Common myeloid progenitor, CD34-positive (primary cell): ENCODE results near the gene ZNF397.

ENCODE experiments used
- CTCF ChIA-PET: fragments of 350-600 bp; sonication (Branson Sonifier 250); formaldehyde crosslinking; loops from one replicate; lab custom pipeline; 2021; ENCODE audit warnings: antibody characterized with exemption; lab: Charles Lee
- POLR2A ChIA-PET: fragments of 350-600 bp; sonication (Branson Sonifier 250); formaldehyde crosslinking; loops from one replicate; lab custom pipeline; 2021; ENCODE audit warnings: antibody characterized with exemption; lab: Charles Lee
- DNase-seq, 3 donors: peaks; one replicate each; pipeline versions ENCODE4 v3.0.0 to v3.0.0-alpha.2; 2013
- H3K27ac ChIP-seq, 2 experiments: 1 replicate in 1 of 2; 2 replicates in 1 of 2; pipeline ENCODE4 v1.7.0; 2013; ENCODE audit warnings: inconsistent platforms in 2 of 2, low read length in 2 of 2, mild to moderate bottlenecking in 2 of 2, low read depth in 1 of 2, moderate library complexity in 1 of 2; ENCODE audit not compliant: severe bottlenecking in 2 of 2, insufficient read depth in 1 of 2, poor library complexity in 1 of 2
- H3K27me3 ChIP-seq, 5 experiments: replicated peaks in 2 of 5; 1 replicate in 3 of 5; 2 replicates in 2 of 5; pipeline versions ENCODE4 v1.6.1 to v1.7.0; 2013; ENCODE audit warnings: low read length in 4 of 5, mild to moderate bottlenecking in 2 of 5, moderate library complexity in 2 of 5, inconsistent platforms in 1 of 5; ENCODE audit not compliant: insufficient read depth in 5 of 5, control insufficient read depth in 4 of 5
- H3K36me3 ChIP-seq, 4 experiments: 1 replicate in 2 of 4; 2 replicates in 2 of 4; pipeline versions ENCODE4 v1.6.1 to v1.7.0; 2013; ENCODE audit warnings: low read length in 3 of 4, control low read depth in 1 of 4, mild to moderate bottlenecking in 1 of 4; ENCODE audit not compliant: control insufficient read depth in 4 of 4, insufficient read depth in 4 of 4
- H3K4me1 ChIP-seq, 4 experiments: 1 replicate in 3 of 4; 2 replicates in 1 of 4; pipeline versions ENCODE4 v1.6.1 to v1.7.1; 2013; ENCODE audit warnings: low read length in 3 of 4, mild to moderate bottlenecking in 3 of 4, control low read depth in 1 of 4, inconsistent platforms in 1 of 4, moderate library complexity in 1 of 4; ENCODE audit not compliant: control insufficient read depth in 4 of 4, insufficient read depth in 4 of 4; ENCODE audit errors: control extremely low read depth in 1 of 4
- H3K4me3 ChIP-seq, 7 experiments: 1 replicate in 4 of 7; 2 replicates in 3 of 7; pipeline versions ENCODE4 v1.5.1 to v1.7.0; 2013; ENCODE audit warnings: mild to moderate bottlenecking in 7 of 7, low read length in 6 of 7, moderate library complexity in 6 of 7, inconsistent platforms in 2 of 7, low read depth in 2 of 7, control low read depth in 1 of 7; ENCODE audit not compliant: insufficient read depth in 4 of 7, control insufficient read depth in 1 of 7; ENCODE audit errors: extremely low read depth in 1 of 7
- H3K9me3 ChIP-seq, 5 experiments: 1 replicate in 4 of 5; 2 replicates in 1 of 5; pipeline versions ENCODE4 v1.6.1 to v1.7.1; 2013; ENCODE audit warnings: low read length in 4 of 5, mild to moderate bottlenecking in 2 of 5, inconsistent platforms in 1 of 5, low read depth in 1 of 5, moderate library complexity in 1 of 5; ENCODE audit not compliant: control insufficient read depth in 4 of 5, insufficient read depth in 2 of 5; ENCODE audit errors: control extremely low read depth in 1 of 5
- WGBS: methylation state at CpG from one replicate; pipeline ENCODE4 v1.1.5; 2013; ENCODE audit not compliant: insufficient coverage; 5-methylcytosine and 5-hydroxymethylcytosine counted together

Gene ZNF397

GRCh38 chr18:35223797-35224196, 17.0 kb upstream of the ZNF397 start:
- Histone ChIP-seq H3K27me3 (no peaks in the 10 kb centered on the region), H3K4me1 (no peaks in the 10 kb centered on the region), H3K27ac (no peak overlapping the region), H3K4me3 (no peak overlapping the region), H3K9me3 (peaks cover 0 to 2% (median 0%) of the 10 kb centered on the region in 5 experiments), H3K36me3 (no peaks in the 10 kb centered on the region)
- ChIA-PET POLR2A (no interaction called here), CTCF (no interaction called here)
- DNase-seq = no peak
- no CpG with 5 or more reads among the region's 3 CpGs for WGBS

GRCh38 chr18:35227254-35227653, 13.6 kb upstream of the ZNF397 start:
- H3K4me1 ChIP-seq = peaks cover 0 to 3% (median 0%) of the 10 kb centered on the region in 4 experiments
- H3K36me3 ChIP-seq = no peaks in the 10 kb centered on the region
- ChIA-PET CTCF (interaction anchor here (4.9 kb wide), 1 partner anchor 119 kb away, joined by 33 read pairs; no protein-coding TSS in a partner anchor), POLR2A (no interaction called here)
- no peaks in the 10 kb centered on the region for H3K27me3 ChIP-seq
- no peak overlapping the region for H3K27ac ChIP-seq
- no peak overlapping the region for H3K4me3 ChIP-seq
- WGBS = 100% methylated on average over 1 of the region's 1 CpG
- H3K9me3 ChIP-seq = peaks cover 0 to 2% (median 0%) of the 10 kb centered on the region in 5 experiments
- no peak for DNase-seq

- H3K9me3 ChIP-seq = peaks cover 0 to 2% (median 0%) of the 10 kb centered on the region in 5 experiments
- no peaks in the 10 kb centered on the region for H3K27me3 ChIP-seq
- DNase-seq = peak; percentile 82 to 91 (median 87)
- H3K4me1 ChIP-seq = peaks cover 0 to 3% (median 0%) of the 10 kb centered on the region in 4 experiments
- ChIA-PET POLR2A (interaction anchor here (0.6 kb wide), 1 partner anchor 340 kb away, joined by 3 read pairs; no protein-coding TSS in a partner anchor), CTCF (interaction anchor here (0.6 to 5.6 kb wide), 17 partner anchors 9 to 204 kb away, joined by 3 to 44 read pairs (median 4); no protein-coding TSS in a partner anchor)
- 0% methylated on average over 4 of the region's 6 CpGs for WGBS
- peak overlapping the region in 5 of 7 experiments; percentile 19 to 65 (median 40) for H3K4me3 ChIP-seq
- H3K27ac ChIP-seq = no peak overlapping the region
- no peaks in the 10 kb centered on the region for H3K36me3 ChIP-seq
These were observed 9.8 kb upstream of the ZNF397 start for GRCh38 chr18:35231052-35231451.

DNA sequence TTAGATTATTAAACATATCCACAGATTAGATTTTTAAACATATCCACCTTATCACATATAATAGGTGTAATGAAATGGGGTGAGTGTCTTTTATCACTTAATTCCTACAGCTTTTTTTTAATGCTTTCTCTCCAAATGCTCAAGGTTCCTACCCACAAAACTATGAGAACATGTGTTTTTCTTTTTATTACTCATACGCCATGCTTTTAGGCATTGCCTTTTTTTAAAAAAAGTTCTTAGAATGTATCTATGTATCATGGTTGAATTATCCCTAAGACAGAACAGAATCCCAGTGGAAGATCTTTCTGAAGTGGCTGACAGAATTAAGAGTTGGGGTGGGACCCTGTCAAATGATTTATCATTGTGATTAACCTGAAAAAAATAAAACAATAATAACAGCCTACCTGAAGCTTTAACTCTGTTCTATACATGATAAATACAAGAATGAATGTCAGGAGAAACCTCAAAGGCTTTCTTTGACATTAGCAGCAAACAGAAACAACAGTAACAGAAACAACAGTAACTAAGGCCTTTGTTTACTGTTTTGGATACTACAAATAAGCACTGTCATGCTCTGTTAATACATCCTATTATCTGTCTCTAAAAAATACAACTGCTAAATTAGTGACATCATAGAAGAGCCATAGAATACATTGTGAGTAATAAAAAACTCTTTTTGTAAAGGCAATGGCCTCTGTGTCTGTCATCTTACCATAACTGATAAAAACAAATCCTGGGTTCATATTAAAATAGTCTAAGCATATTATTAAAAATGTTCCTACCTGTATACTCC, 4.1 kb upstream of the ZNF397 start:
- POLR2A ChIA-PET = no interaction called here
- CTCF ChIA-PET = interaction anchor here (1.1 kb wide), 1 partner anchor 118 kb away, joined by 4 read pairs; no protein-coding TSS in a partner anchor

GRCh38 chr18:35239314-35239713, 1.5 kb upstream of the ZNF397 start:
- H3K36me3 ChIP-seq = peaks cover 13 to 22% (median 18%) of the 10 kb centered on the region in 4 experiments
- H3K9me3 ChIP-seq = peaks cover 0 to 15% (median 3%) of the 10 kb centered on the region in 5 experiments
- WGBS = no CpG with 5 or more reads among the region's 1 CpG
- H3K4me1 ChIP-seq = peaks cover 0 to 17% (median 6%) of the 10 kb centered on the region in 4 experiments
- DNase-seq = no peak
- no peak overlapping the region for H3K27ac ChIP-seq
- no peak overlapping the region for H3K4me3 ChIP-seq
- CTCF ChIA-PET = interaction anchor here (0.8 to 1.7 kb wide), 6 partner anchors 8 to 116 kb away, joined by 3 to 6 read pairs (median 3); partner anchors contain the start of gene ZNF24
- POLR2A ChIA-PET = interaction anchor here (1.9 to 2.5 kb wide), 2 partner anchors 28 to 51 kb away, joined by 10 to 14 read pairs; partner anchors contain the start of gene ZSCAN30
- H3K27me3 ChIP-seq = no peaks in the 10 kb centered on the region

More for the DNA sequence above, 4.1 kb upstream of the ZNF397 start:
- no peaks in the 10 kb centered on the region for H3K9me3 ChIP-seq
- peaks cover 0 to 10% (median 5%) of the 10 kb centered on the region in 4 experiments for H3K4me1 ChIP-seq
- no peak overlapping the region for H3K27ac ChIP-seq
- no peak overlapping the region for H3K4me3 ChIP-seq
- peak in 2 of 3 donors; percentile 28 to 52 for DNase-seq
- no peaks in the 10 kb centered on the region for H3K36me3 ChIP-seq
- no peaks in the 10 kb centered on the region for H3K27me3 ChIP-seq
- no CpG with 5 or more reads among the region's 1 CpG for WGBS

DNA sequence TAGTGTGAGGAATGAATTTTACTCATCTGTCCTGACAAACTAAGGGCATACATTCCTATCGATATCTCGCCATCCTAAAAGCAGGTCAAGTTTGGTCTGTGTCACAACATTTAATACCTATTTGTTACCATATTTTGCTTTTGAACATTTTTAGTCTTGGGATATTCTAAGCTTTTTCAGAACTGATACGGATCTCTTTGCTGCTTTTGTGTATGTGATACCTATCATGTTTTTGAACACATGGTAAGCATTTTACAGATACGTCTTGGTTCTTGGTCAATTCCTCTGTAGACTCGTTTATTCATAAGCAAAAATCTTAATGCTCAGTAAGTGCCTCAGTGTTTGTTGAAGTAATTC, 592 bp downstream of the ZNF397 start:
- Histone ChIP-seq H3K4me3 (peak overlapping the region in 6 of 7 experiments; percentile 76 to 91 (median 82)), H3K27me3 (no peaks in the 10 kb centered on the region), H3K27ac (peak overlapping the region; percentile 93 to 99), H3K36me3 (peaks cover 32 to 42% (median 37%) of the 10 kb centered on the region in 4 experiments), H3K4me1 (peaks cover 0 to 17% (median 6%) of the 10 kb centered on the region in 4 experiments), H3K9me3 (peaks cover 0 to 35% (median 6%) of the 10 kb centered on the region in 5 experiments)
- ChIA-PET POLR2A (interaction anchor here (1.3 to 2.5 kb wide), 3 partner anchors 26 to 103 kb away, joined by 6 to 14 read pairs (median 10); partner anchors contain the start of genes ZNF24 and ZSCAN30), CTCF (interaction anchor here (0.6 kb wide), 1 partner anchor 96 kb away, joined by 3 read pairs; no protein-coding TSS in a partner anchor)
- WGBS = no CpG with 5 or more reads among the region's 5 CpGs
- DNase-seq = no peak
